ENCODE data around the gene DHRS12.

Gene DHRS12

DNA sequence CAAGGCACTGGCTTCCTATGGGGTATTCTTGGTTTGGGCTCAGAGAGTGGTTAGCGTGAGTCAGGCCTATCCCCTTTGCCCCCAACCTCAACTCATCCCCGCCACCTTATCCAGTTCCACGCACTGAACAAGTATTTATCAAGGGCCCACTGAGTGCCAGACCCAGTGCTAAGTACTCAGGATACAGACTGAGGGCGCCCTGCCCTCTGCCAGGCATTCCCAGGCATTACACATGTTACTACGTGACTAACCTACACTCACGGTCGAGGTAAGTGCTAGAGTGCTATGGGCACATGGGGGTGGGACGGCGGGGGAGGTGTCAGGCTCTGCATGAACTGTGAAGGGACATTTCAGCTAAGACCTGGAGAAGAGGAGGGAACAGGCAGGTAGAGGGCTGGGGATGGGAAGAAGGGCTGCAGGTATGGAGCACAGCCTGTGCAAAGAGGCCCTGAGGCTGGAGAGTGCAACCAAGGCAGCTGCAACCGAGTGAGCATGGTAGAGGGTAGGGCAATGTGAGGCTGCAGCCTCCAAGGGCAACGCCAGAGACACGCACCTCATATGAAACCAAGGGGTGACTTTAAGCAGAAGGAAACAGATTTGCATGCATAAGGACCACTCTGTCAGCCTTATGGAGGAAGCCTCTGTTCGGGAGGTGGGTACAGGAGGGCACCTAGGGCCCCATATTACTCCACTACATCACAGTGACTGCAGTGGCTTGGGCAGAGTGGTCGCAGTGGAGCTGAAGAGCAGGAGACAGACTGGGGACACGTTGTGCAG, 22.5 kb downstream of the DHRS12 start:
- no peak for DNase-seq (ENCODE audit: low read depth)

GRCh38 chr13:51780099-51780498, 23.9 kb downstream of the DHRS12 start:
- DNase-seq (ENCODE audit: low read depth) = no peak

DNA sequence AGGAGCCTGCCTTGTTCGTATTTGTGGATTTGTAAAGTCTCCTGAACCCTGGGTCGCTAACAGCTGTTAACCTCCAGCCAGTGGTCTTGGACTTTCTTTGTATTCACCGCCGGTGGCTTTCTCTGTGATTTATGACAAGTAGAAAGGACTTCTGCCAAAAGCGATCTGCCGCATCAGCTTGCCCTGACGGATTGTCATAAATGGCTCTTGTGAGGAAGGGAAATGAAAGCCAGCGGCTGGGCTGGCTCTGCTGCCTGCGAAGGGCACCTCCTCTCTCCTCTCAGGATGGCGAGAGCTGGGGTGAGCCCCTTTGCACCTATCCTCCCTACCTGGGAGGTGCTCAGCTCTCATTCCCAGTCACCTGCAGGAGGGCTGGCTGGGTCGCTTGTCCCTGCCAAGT, 25.6 kb downstream of the DHRS12 start:
- DNase-seq (ENCODE audit: low read depth) = no peak

GRCh38 chr13:51777921-51778320, 26.0 kb downstream of the DHRS12 start:
- DNase-seq (ENCODE audit: low read depth) = no peak

- no peak for DNase-seq (ENCODE audit: low read depth)
Measured at GRCh38 chr13:51776179-51776578, 27.8 kb downstream of the DHRS12 start.

DNA sequence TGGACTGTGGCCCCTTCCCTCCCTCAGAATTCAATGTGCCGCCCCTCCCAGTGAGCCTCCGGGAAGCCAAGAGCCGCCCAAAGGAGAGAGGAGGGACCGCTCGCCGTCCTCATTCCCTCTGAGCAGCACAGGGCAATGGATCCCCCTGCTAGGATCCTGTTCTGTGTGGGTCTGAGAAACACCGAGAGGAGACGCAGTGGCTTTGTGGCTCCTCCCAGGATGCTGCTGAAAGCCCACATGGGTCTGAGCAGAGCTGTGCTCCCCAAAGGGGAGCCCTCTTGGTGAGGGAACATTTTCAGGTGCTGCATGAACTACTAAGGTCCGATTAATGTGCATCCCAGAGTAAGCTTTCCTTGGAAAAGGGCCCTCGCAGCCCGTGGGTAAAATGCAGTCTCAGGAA, 30.4 kb downstream of the DHRS12 start:
- no peak for DNase-seq (ENCODE audit: low read depth)

DNA sequence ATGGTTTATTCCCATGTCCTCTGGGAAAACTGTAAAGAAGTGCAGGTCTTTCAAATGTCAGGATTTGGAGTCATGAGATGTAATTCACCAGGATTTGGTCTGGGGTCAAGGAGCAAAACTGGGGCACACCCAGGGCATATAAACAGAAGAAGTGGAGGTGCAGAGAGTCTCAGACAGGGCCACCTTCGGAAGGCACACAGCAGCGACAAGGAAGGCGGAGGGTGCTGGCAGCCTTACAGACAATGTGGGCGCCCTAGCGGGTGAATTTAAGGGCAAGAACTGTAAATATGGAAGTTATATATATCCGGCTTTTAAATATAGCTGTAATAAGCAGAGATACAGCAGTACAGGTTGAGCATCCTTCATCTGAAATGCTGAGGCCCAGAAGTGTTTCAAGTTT, 31.2 kb downstream of the DHRS12 start:
- no peak for DNase-seq (ENCODE audit: low read depth)

DNA sequence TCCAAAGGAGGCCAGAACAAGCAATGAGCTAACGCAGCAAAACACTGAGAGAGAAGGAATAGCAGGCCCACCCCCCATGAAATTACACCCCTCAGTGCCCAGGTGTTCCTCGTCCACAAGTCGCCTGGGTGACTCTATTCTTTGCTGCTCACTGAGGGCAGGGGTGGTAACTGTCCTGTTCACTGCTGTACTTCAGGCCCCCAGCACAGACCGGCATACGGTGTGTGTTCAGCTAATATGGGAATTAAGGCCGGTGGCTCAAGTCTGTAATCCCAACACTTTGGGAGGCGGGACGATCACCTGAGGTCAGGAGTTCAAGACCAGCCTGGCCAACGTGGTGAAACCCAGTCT, 31.9 kb downstream of the DHRS12 start:
- DNase-seq (ENCODE audit: low read depth) = no peak

GRCh38 chr13:51771418-51772104, 32.4 kb downstream of the DHRS12 start:
- no peak for DNase-seq (ENCODE audit: low read depth)

GRCh38 chr13:51770681-51771417, 33.1 kb downstream of the DHRS12 start:
- DNase-seq (ENCODE audit: low read depth) = no peak

DNA sequence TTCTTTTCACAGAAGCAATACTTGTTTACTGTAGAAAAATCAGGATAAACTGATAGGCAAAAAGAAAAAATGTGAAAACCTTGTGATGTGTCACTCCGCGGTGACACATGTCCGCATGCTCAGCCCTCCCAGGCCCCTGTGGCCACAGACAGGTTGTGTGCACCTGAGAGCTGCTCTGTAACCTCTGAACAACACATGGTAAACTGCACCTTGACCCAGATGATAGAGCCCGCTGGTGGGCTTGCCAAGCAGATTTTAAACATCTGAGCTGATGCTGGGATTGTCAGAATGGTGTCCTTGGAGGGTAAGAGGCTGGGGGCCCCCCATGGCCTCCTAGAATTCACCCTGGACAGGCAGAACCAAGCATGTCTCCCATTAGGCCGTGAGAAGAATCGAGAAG, 33.8 kb downstream of the DHRS12 start:
- DNase-seq (ENCODE audit: low read depth) = no peak

- no peak for DNase-seq (ENCODE audit: low read depth)
Measured at GRCh38 chr13:51769455-51770127, 34.4 kb downstream of the DHRS12 start.

GRCh38 chr13:51768976-51769375, 35.0 kb downstream of the DHRS12 start:
- DNase-seq (ENCODE audit: low read depth) = no peak

- DNase-seq (ENCODE audit: low read depth) = no peak
Measured at GRCh38 chr13:51768378-51768921, 35.5 kb downstream of the DHRS12 start.

DNA sequence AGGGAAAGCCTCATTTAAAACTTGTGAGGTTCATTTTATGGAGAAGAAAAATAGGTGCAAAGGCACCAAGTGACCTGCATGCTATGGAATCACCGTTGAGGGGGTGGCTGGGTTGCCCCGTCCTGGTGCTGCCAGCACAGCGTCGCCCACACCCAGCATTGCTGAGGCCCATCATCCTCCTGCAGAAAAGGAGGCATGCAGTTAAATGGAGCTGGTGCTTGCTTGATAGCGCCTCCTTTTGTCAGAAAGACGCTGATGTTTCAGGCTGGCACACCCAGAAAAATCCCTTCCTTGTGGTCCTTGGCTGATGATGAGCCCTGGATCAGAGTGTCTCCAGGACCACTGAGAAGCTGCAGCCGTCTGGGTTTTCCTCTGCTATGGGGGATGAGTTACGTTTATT, 36.9 kb downstream of the DHRS12 start:
- DNase-seq (ENCODE audit: low read depth) = no peak

- no peak for DNase-seq (ENCODE audit: low read depth)
Measured at GRCh38 chr13:51765142-51765515, 38.8 kb downstream of the DHRS12 start.

GRCh38 chr13:51764184-51765141, 39.5 kb downstream of the DHRS12 start:
- peak; percentile 26 for DNase-seq (ENCODE audit: low read depth)

DNA sequence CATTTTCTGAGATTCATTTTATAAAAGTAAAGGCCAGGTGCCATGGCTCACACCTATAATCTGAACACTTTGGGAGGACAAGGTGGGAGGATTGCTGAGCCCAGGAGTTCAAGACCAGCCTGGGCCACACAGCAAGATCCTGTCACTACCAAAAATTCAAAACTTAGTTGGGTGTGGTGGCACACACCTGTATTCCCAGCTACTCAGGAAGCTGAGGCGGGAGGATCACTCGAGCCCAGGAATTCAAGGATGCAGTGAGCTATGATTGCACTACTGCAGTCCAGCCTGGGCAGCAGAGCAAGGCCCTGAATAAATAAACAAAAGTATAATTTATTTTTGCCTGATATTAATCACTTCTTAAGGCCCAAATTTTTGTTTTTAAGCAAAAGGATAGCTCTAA, 40.5 kb downstream of the DHRS12 start:
- DNase-seq (ENCODE audit: low read depth) = no peak

GRCh38 chr13:51761643-51762350, 42.2 kb downstream of the DHRS12 start:
- no peak for DNase-seq (ENCODE audit: low read depth)

- DNase-seq (ENCODE audit: low read depth) = no peak
Measured at GRCh38 chr13:51760592-51760991, 43.4 kb downstream of the DHRS12 start.

DNA sequence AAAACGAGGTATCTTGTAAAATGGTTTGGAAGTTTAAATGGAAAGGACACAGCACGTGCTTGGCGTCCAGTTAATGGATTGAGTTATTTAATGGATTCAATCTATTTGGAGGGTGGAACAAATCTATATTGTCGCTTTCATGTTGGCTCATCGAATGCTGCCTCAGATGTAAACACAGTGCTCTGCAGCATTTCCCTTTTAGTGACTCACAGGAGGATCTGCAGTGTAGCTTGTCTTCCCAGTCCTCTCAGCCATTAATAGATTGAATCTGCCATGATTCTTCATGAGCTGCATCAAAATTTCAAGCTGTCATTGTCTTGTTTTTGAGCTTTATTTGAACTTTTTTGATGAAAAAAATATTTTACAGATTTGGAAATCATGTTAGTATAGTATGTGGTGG, 44.7 kb downstream of the DHRS12 start:
- no peak for DNase-seq (ENCODE audit: low read depth)
